H1 (cell line): ENCODE data around the gene CTNNA3. TPM values are rescaled to one million over a fixed set of nuclear protein-coding genes. Genes with fewer than 3 reads are reported as not detected.

ENCODE experiments used
- CTCF ChIA-PET: fragments of 300-600 bp; sonication (Branson Sonifier 250); formaldehyde crosslinking; loops from one replicate; lab custom pipeline; 2021; ENCODE audit not compliant: partially characterized antibody; lab: Charles Lee
- POLR2A ChIA-PET: fragments of 300-600 bp; sonication (Branson Sonifier 250); formaldehyde crosslinking; loops from one replicate; lab custom pipeline; 2021; ENCODE audit warnings: inconsistent platforms; ENCODE audit not compliant: partially characterized antibody; lab: Charles Lee
- DNase-seq, 2 experiments: peaks; one replicate each; pipeline versions ENCODE4 v3.0.0 to v3.0.0-alpha.2; 2010 to 2022; ENCODE audit warnings: low spot score in 2 of 2, low read depth in 1 of 2, mixed read lengths in 1 of 2
- FAIRE-seq: peaks from 2 replicates; lab custom pipeline; 2011; peaks lifted over from hg19 to GRCh38; lab: Jason Lieb, UNC
- H2AFZ ChIP-seq: 2 replicates; pipeline ENCODE4 v1.8.1; 2012; ENCODE audit warnings: low read length, inconsistent platforms
- H2AK5ac ChIP-seq: 2 replicates; pipeline ENCODE4 v1.6.1; 2013; ENCODE audit warnings: low read depth, low read length
- H2BK120ac ChIP-seq: replicated peaks from 2 replicates; pipeline ENCODE3; 2013; ENCODE audit warnings: low read depth, low read length, inconsistent platforms
- H2BK12ac ChIP-seq: 2 replicates; pipeline ENCODE4 v1.6.1; 2013; ENCODE audit warnings: low read depth, low read length
- H2BK15ac ChIP-seq: 2 replicates; pipeline ENCODE4 v1.6.1; 2013; ENCODE audit warnings: low read length
- H2BK20ac ChIP-seq: 2 replicates; pipeline ENCODE4 v1.6.1; 2013; ENCODE audit warnings: low read length
- H2BK5ac ChIP-seq: 2 replicates; pipeline ENCODE4 v1.6.1; 2013; ENCODE audit warnings: low read depth, low read length
- H3K14ac ChIP-seq: 2 replicates; pipeline ENCODE4 v1.6.1; 2013; ENCODE audit warnings: inconsistent platforms; ENCODE audit not compliant: insufficient read length
- H3K18ac ChIP-seq: 2 replicates; pipeline ENCODE4 v1.6.1; 2013; ENCODE audit warnings: low read length; ENCODE audit errors: extremely low read depth
- H3K23ac ChIP-seq: 2 replicates; pipeline ENCODE4 v1.6.1; 2013; ENCODE audit warnings: inconsistent platforms; ENCODE audit not compliant: insufficient read length
- H3K23me2 ChIP-seq: 2 replicates; pipeline ENCODE4 v1.6.1; 2013; ENCODE audit warnings: low read depth, low read length
- H3K27ac ChIP-seq: 2 replicates; pipeline ENCODE4 v1.6.1; 2011; ENCODE audit warnings: low read depth, low read length, inconsistent platforms
- H3K27me3 ChIP-seq, 4 experiments: replicated peaks in 1 of 4; 1 replicate in 1 of 4; 2 replicates in 3 of 4; pipeline versions ENCODE4 v1.6.1 to v1.8.1; 2011 to 2013; ENCODE audit warnings: low read length in 3 of 4, mild to moderate bottlenecking in 3 of 4, inconsistent platforms in 2 of 4, mixed read lengths in 2 of 4, moderate library complexity in 1 of 4; ENCODE audit not compliant: control insufficient read depth in 3 of 4, insufficient read depth in 3 of 4; ENCODE audit errors: extremely low read depth in 1 of 4
- H3K36me3 ChIP-seq, 4 experiments: 2 replicates each; pipeline versions ENCODE4 v1.6.1 to v1.8.1; 2011 to 2013; ENCODE audit warnings: mild to moderate bottlenecking in 4 of 4, low read length in 3 of 4, moderate library complexity in 2 of 4, control low read depth in 1 of 4, inconsistent platforms in 1 of 4; ENCODE audit not compliant: insufficient read depth in 4 of 4, control insufficient read depth in 2 of 4
- H3K4ac ChIP-seq: replicated peaks from 2 replicates; pipeline ENCODE3; 2013; ENCODE audit warnings: low read length, low read depth, mixed read lengths, inconsistent platforms; ENCODE audit not compliant: insufficient read length
- H3K4me1 ChIP-seq, 4 experiments: replicated peaks in 1 of 4; 1 replicate in 1 of 4; 2 replicates in 3 of 4; pipeline versions ENCODE4 v1.6.1 to v1.8.1; 2011 to 2013; ENCODE audit warnings: low read length in 3 of 4, inconsistent platforms in 2 of 4, mixed read lengths in 1 of 4; ENCODE audit not compliant: insufficient read depth in 4 of 4, control insufficient read depth in 3 of 4
- H3K4me2 ChIP-seq, 2 experiments: 2 replicates each; pipeline versions ENCODE4 v1.6.1 to v1.8.1; 2011 to 2013; ENCODE audit warnings: low read depth in 2 of 2, low read length in 2 of 2, control low read depth in 1 of 2, inconsistent platforms in 1 of 2, mild to moderate bottlenecking in 1 of 2; ENCODE audit not compliant: insufficient read depth in 1 of 2
- H3K4me3 ChIP-seq, 4 experiments: fragments of 200-600, 300-600 bp in 1 of 4; sonication (generic), shearing (Covaris generic), sonication (Bioruptor Twin) in 1 of 4; 2 replicates each; pipeline versions ENCODE4 v1.5.1 to v1.8.1; 2011 to 2016; ENCODE audit warnings: low read length in 4 of 4, low read depth in 3 of 4, control low read depth in 2 of 4, inconsistent platforms in 2 of 4, mild to moderate bottlenecking in 2 of 4, mixed read lengths in 1 of 4, moderate library complexity in 1 of 4; ENCODE audit not compliant: insufficient read depth in 2 of 4; ENCODE audit errors: extremely low read depth in 1 of 4
- H3K56ac ChIP-seq: replicated peaks from 2 replicates; pipeline ENCODE3; 2013; ENCODE audit warnings: low read depth, mild to moderate bottlenecking, mixed read lengths, low read length, inconsistent platforms; ENCODE audit not compliant: insufficient read length
- H3K79me1 ChIP-seq: 2 replicates; pipeline ENCODE4 v1.6.1; 2013; ENCODE audit warnings: low read depth, low read length, control low read depth
- H3K79me2 ChIP-seq, 2 experiments: 2 replicates each; pipeline versions ENCODE4 v1.6.1 to v1.8.1; 2012 to 2013; ENCODE audit warnings: low read length in 2 of 2, mild to moderate bottlenecking in 2 of 2, inconsistent platforms in 1 of 2; ENCODE audit not compliant: insufficient read depth in 2 of 2, control insufficient read depth in 1 of 2
- H3K9ac ChIP-seq, 4 experiments: replicated peaks in 1 of 4; 1 replicate in 1 of 4; 2 replicates in 3 of 4; pipeline versions ENCODE4 v1.6.1 to v1.8.1; 2011 to 2013; ENCODE audit warnings: low read depth in 3 of 4, low read length in 3 of 4, control low read depth in 2 of 4, mild to moderate bottlenecking in 2 of 4, moderate library complexity in 2 of 4, inconsistent platforms in 1 of 4; ENCODE audit errors: extremely low read depth in 1 of 4
- H3K9me3 ChIP-seq, 2 experiments: 2 replicates each; pipeline versions ENCODE4 v1.6.1 to v1.8.1; 2012 to 2013; ENCODE audit warnings: mild to moderate bottlenecking in 2 of 2, moderate library complexity in 2 of 2, control low read depth in 1 of 2, inconsistent platforms in 1 of 2, low read depth in 1 of 2, low read length in 1 of 2, mixed read lengths in 1 of 2; ENCODE audit not compliant: insufficient read depth in 2 of 2
- H4K20me1 ChIP-seq, 2 experiments: replicated peaks in 1 of 2; 2 replicates each; pipeline versions ENCODE3 to v1.8.1; 2011 to 2013; ENCODE audit warnings: inconsistent platforms in 2 of 2, low read length in 2 of 2, mild to moderate bottlenecking in 1 of 2; ENCODE audit not compliant: insufficient read depth in 2 of 2, control insufficient read depth in 1 of 2
- H4K5ac ChIP-seq: 2 replicates; pipeline ENCODE4 v1.6.1; 2013; ENCODE audit warnings: low read length, low read depth, mixed read lengths, inconsistent platforms; ENCODE audit not compliant: insufficient read length
- H4K8ac ChIP-seq: 2 replicates; pipeline ENCODE4 v1.8.0; 2013; ENCODE audit warnings: mild to moderate bottlenecking, moderate library complexity, low read length, inconsistent platforms; ENCODE audit not compliant: insufficient read depth; ENCODE audit errors: extremely low read depth
- H4K91ac ChIP-seq: replicated peaks from 2 replicates; pipeline ENCODE3; 2013; ENCODE audit warnings: low read length, mixed read lengths, inconsistent platforms; ENCODE audit not compliant: insufficient read length
- KDM1A ChIP-seq: fragments of 200-600, 300-600 bp; sonication (generic); IDR thresholded peaks from 2 replicates; pipeline ENCODE4 v1.7.1; 2016; ENCODE audit warnings: mild to moderate bottlenecking, low read length, borderline replicate concordance
- RAD21 ChIP-seq, 2 experiments: IDR thresholded peaks in 1 of 2; conservative IDR thresholded peaks in 1 of 2; 2 replicates each; pipeline ENCODE4 v1.6.1; 2011; ENCODE audit warnings: low read depth in 2 of 2, low read length in 2 of 2, improper control_type of control experiment in 1 of 2, inconsistent platforms in 1 of 2, mild to moderate bottlenecking in 1 of 2, moderate library complexity in 1 of 2
- SP4 ChIP-seq: IDR thresholded peaks from 2 replicates; pipeline ENCODE4 v1.6.1; 2012; ENCODE audit warnings: low read length, inconsistent platforms
- polyA plus RNA-seq, 7 experiments: library from polyadenylated mRNA; depleted of rRNA in 3 of 7; stranded (reverse) in 5 of 7; unstranded in 2 of 7; fragments of >200 nt in 5 of 7; fragments of 200-250 nt in 2 of 7; gene quantifications; 1 replicate in 5 of 7; 2 replicates in 1 of 7; 4 replicates in 1 of 7; pipeline versions ENCODE4 v1.2.1 to v1.2.3, GENCODE V29; 2011 to 2013; ENCODE audit warnings: missing spikeins in 2 of 7, mixed read lengths in 2 of 7
- total RNA-seq: library from RNA; stranded (reverse); fragmentation: NEBNext Ultra II Directional; extraction: Animal tissue kit (Norgen Biotek cat#: 25700); gene quantifications from 2 replicates; pipeline ENCODE4 v1.2.1, GENCODE V29; 2021
- TF ChIP-seq, protein P1 (sequence below): IDR thresholded peaks from 2 replicates; pipeline ENCODE4 v1.6.1; 2011; ENCODE audit warnings: low read depth, mild to moderate bottlenecking, low read length; ENCODE audit not compliant: insufficient read depth
- TF ChIP-seq, protein P2 (sequence below): IDR thresholded peaks from 2 replicates; pipeline ENCODE4 v1.6.1; 2011; ENCODE audit warnings: low read length, improper control_type of control experiment

CTNNA3 gene
- total and polyA plus RNA-seq, 2 of the 8 experiments (the other 6 are each of a cell fraction or from before 2014, with no cell fraction given): 1.3 to 1.5 TPM

DNA sequence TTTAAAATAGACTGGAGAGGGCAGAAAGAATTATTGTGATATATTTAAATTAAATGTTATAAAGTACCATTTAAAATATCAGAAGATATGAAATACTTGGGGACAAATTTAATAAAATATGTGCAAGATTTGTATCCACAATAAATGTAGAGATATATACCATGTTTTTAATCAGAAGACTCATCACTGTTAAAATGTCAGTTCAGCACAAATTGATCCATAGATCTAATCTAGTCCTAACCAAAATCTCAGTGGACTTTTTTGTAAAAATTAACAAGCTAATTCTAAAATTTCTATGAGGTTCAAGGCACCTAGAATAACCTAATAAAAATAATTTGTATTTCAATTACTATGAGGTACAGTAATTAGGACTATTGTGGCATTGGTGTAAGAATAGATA lies 96.4 kb downstream of the CTNNA3 start:
- Histone ChIP-seq H2BK5ac (no peak overlapping the region), H3K9ac (no peak overlapping the region), H2AFZ (no peak overlapping the region), H3K4me2 (no peak overlapping the region), H2BK15ac (no peak overlapping the region), H2BK120ac (no peak overlapping the region), H3K4me1 (no peaks in the 10 kb centered on the region), H3K23ac (no peak overlapping the region), H2AK5ac (no peak overlapping the region), H2BK12ac (no peak overlapping the region), H4K20me1 (no peaks in the 10 kb centered on the region), H3K9me3 (no peaks in the 10 kb centered on the region; a peak in 1 of 4 replicates), H3K36me3 (no peaks in the 10 kb centered on the region), H3K14ac (no peak overlapping the region), H3K79me1 (no peaks in the 10 kb centered on the region), H3K4me3 (no peak overlapping the region), H3K27ac (no peak overlapping the region), H3K4ac (no peak overlapping the region), H2BK20ac (no peak overlapping the region), H3K56ac (no peak overlapping the region), H4K8ac (no peak overlapping the region), H3K18ac (no peak overlapping the region), H3K79me2 (no peaks in the 10 kb centered on the region), H4K5ac (no peak overlapping the region), H3K23me2 (no peaks in the 10 kb centered on the region), H3K27me3 (no peaks in the 10 kb centered on the region), H4K91ac (no peak overlapping the region)
- POLR2A ChIA-PET: no interaction called here
- CTCF ChIA-PET: interaction anchor here (0.6 kb wide), 1 partner anchor 91 kb away, joined by 4 read pairs; no protein-coding TSS in a partner anchor
- TF ChIP-seq, protein P1, sequence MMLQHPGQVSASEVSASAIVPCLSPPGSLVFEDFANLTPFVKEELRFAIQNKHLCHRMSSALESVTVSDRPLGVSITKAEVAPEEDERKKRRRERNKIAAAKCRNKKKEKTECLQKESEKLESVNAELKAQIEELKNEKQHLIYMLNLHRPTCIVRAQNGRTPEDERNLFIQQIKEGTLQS: no peak
- TF ChIP-seq, protein P2, sequence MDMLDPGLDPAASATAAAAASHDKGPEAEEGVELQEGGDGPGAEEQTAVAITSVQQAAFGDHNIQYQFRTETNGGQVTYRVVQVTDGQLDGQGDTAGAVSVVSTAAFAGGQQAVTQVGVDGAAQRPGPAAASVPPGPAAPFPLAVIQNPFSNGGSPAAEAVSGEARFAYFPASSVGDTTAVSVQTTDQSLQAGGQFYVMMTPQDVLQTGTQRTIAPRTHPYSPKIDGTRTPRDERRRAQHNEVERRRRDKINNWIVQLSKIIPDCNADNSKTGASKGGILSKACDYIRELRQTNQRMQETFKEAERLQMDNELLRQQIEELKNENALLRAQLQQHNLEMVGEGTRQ: no peak
- TF ChIP-seq SP4 (no peak), RAD21 (IDR thresholded peaks at IDR 0.05 in 1 of 2, conservative IDR thresholded peaks at IDR 0.05 in 1 of 2; ENCODE audit: low read depth in 2 of 2, low read length in 2 of 2) (no peak), KDM1A (no peak)
- no peak for DNase-seq
- FAIRE-seq: no peak
